ENCODE data around the gene ENTREP3.

- TF ChIP-seq CTCF (conservative IDR thresholded peaks at IDR 0.05; ENCODE audit: low read length) (no peak), EZH2phosphoT487 (IDR thresholded peaks at IDR 0.05; ENCODE audit: borderline replicate concordance, low read depth, low read length) (no peak)
These were observed 53.1 kb downstream of the ENTREP3 start for GRCh38 chr1:155202198-155202597.
